Endodermal cell (in vitro differentiated cells): ENCODE results near the gene CYP4A22. TPM values are rescaled to one million over a fixed set of nuclear protein-coding genes. Genes with fewer than 3 reads are reported as not detected.
A peak's percentile ranks its signal among the peaks of the same experiment; 100 is the strongest.
"Not testable (repeated sequence)": the region's sequence is repeated elsewhere in the genome, so short reads cannot be mapped to it uniquely, and the experiment has no call there.

Source experiments
- DNase-seq: peaks from one replicate; pipeline ENCODE4 v3.0.0-alpha.2; 2017
- H3K27ac ChIP-seq: 2 replicates; pipeline ENCODE4 v1.5.1; 2013; ENCODE audit warnings: mild to moderate bottlenecking, low read depth, low read length, moderate library complexity
- H3K27me3 ChIP-seq: 2 replicates; pipeline ENCODE4 v1.6.1; 2013; ENCODE audit warnings: mild to moderate bottlenecking, low read length, moderate library complexity; ENCODE audit not compliant: insufficient read depth, control insufficient read depth, poor library complexity, severe bottlenecking
- H3K36me3 ChIP-seq: 2 replicates; pipeline ENCODE4 v1.7.0; 2013; ENCODE audit warnings: mild to moderate bottlenecking, low read length, moderate library complexity; ENCODE audit not compliant: control insufficient read depth, insufficient read depth
- H3K4me1 ChIP-seq: one replicate; pipeline ENCODE4 v1.7.0; 2013; ENCODE audit warnings: low read length; ENCODE audit not compliant: control insufficient read depth, insufficient read depth
- H3K4me3 ChIP-seq: 2 replicates; pipeline ENCODE4 v1.5.1; 2013; ENCODE audit warnings: mild to moderate bottlenecking, low read length, moderate library complexity
- H3K9ac ChIP-seq: 2 replicates; pipeline ENCODE4 v1.6.1; 2013; ENCODE audit warnings: mild to moderate bottlenecking, low read length, moderate library complexity; ENCODE audit not compliant: poor library complexity, severe bottlenecking; ENCODE audit errors: extremely low read depth
- H3K9me3 ChIP-seq: 2 replicates; pipeline ENCODE4 v1.6.1; 2013; ENCODE audit warnings: mild to moderate bottlenecking, low read length, moderate library complexity; ENCODE audit not compliant: control insufficient read depth
- H3K27ac Mint-ChIP-seq: 2 replicates; pipeline ENCODE4 v1.8.0; 2020; ENCODE audit warnings: mixed read lengths
- H3K27me3 Mint-ChIP-seq: 2 replicates; pipeline ENCODE4 v1.8.0; 2021; ENCODE audit warnings: mild to moderate bottlenecking, mixed read lengths; ENCODE audit not compliant: insufficient read depth
- H3K36me3 Mint-ChIP-seq: 2 replicates; pipeline ENCODE4 v1.8.0; 2020; ENCODE audit warnings: low read depth, mixed read lengths
- H3K4me1 Mint-ChIP-seq: 2 replicates; pipeline ENCODE4 v1.8.0; 2020; ENCODE audit warnings: mixed read lengths
- H3K4me3 Mint-ChIP-seq: 2 replicates; pipeline ENCODE4 v1.8.0; 2020; ENCODE audit warnings: mild to moderate bottlenecking, moderate library complexity, mixed read lengths
- H3K9me3 Mint-ChIP-seq: 2 replicates; pipeline ENCODE4 v1.8.0; 2020; ENCODE audit warnings: mild to moderate bottlenecking, mixed read lengths
- WGBS, 2 experiments: methylation state at CpG; one replicate each; pipeline versions ENCODE4 v1.1.5 to v1.1.7; 2013; ENCODE audit warnings: missing lambda C conversion rate in 2 of 2, mixed read lengths in 1 of 2; ENCODE audit not compliant: insufficient coverage in 1 of 2, insufficient read length in 1 of 2; 5-methylcytosine and 5-hydroxymethylcytosine counted together
- total RNA-seq, 2 donors: library from RNA; stranded (reverse); fragmentation: NEBNext Ultra II Directional in 1 of 2; extraction: Animal tissue kit (Norgen Biotek cat#: 25700) in 1 of 2; gene quantifications; 2 replicates in 1 of 2; 3 replicates in 1 of 2; pipeline ENCODE4 v1.2.1, GENCODE V29; 2021
- TF ChIP-seq, protein P1 (sequence below): fragments of 200-600 bp; sonication (generic); conservative IDR thresholded peaks from 2 replicates; pipeline ENCODE4 v1.5.0; 2021; ENCODE audit warnings: antibody characterized with exemption, mild to moderate bottlenecking

CYP4A22 gene
- total RNA-seq, 2 donors from 2014 or later, result 0.35 TPM; not detected in 1

DNA sequence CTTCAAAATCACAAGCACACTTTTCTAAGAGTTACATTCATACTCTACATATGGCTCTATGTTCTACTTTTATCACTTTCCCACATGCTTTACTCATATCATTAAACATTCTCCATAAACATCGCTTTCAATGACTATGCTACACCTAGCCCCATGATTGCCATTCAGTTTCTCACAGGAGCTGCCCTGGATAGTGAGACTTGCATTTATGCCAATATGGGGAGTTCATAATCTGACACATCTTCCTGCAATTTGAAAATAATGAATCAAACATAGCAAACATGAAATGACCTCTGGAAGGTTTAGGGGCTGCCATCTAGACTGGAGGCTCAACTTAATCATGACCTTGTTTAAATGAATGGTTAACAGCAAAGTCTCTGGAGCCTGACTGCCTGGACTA is 9.0 kb upstream of the CYP4A22 start:
- Mint-ChIP-seq H3K27ac (no peak overlapping the region), H3K27me3 (no peaks in the 10 kb centered on the region)

DNA sequence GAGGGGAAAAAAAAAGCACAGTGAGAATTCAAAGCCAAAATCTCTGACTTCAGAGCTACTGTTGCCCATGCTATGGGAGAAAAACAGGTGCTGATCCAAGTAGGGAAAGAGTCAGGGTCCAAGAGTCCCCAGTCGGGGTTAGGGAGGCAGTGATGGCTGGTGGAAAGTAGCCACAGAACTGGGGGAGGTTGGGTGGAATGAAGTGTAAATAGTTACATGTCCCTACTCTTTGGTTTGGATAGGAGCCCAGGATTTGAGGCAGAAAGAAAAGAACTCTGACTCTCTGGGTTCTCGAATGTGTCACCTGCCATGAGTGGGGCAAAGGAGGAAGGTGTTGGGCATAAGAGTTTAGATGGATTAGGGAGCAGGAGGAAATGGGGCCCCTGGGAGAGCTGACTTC is 8.4 kb upstream of the CYP4A22 start:
- not testable (repeated sequence) for H3K27ac ChIP-seq, H3K4me1 ChIP-seq, H3K36me3 Mint-ChIP-seq, H3K9ac ChIP-seq, H3K27me3 ChIP-seq, DNase-seq, H3K4me3 Mint-ChIP-seq, H3K4me3 ChIP-seq, H3K9me3 ChIP-seq, H3K36me3 ChIP-seq, H3K27me3 Mint-ChIP-seq, H3K27ac Mint-ChIP-seq
- peaks cover 34% of the 10 kb centered on the region for H3K4me1 Mint-ChIP-seq
- H3K9me3 Mint-ChIP-seq, result peaks cover 13% of the 10 kb centered on the region
- WGBS, 2 experiments, result 85 to 91% methylated on average over 2 of the region's 2 CpGs

More for the DNA sequence above, 9.0 kb upstream of the CYP4A22 start:
- H3K27ac ChIP-seq, result no peak overlapping the region
- DNase-seq, result no peak
- H3K4me1 ChIP-seq, result peaks cover 8% of the 10 kb centered on the region
- no peak overlapping the region for H3K9ac ChIP-seq
- H3K36me3 ChIP-seq, result no peaks in the 10 kb centered on the region
- 100% methylated on average over 1 of the region's 1 CpG; no CpG with 5 or more reads in 1 of the 2 experiments for WGBS, 2 experiments
- TF ChIP-seq, protein P1, sequence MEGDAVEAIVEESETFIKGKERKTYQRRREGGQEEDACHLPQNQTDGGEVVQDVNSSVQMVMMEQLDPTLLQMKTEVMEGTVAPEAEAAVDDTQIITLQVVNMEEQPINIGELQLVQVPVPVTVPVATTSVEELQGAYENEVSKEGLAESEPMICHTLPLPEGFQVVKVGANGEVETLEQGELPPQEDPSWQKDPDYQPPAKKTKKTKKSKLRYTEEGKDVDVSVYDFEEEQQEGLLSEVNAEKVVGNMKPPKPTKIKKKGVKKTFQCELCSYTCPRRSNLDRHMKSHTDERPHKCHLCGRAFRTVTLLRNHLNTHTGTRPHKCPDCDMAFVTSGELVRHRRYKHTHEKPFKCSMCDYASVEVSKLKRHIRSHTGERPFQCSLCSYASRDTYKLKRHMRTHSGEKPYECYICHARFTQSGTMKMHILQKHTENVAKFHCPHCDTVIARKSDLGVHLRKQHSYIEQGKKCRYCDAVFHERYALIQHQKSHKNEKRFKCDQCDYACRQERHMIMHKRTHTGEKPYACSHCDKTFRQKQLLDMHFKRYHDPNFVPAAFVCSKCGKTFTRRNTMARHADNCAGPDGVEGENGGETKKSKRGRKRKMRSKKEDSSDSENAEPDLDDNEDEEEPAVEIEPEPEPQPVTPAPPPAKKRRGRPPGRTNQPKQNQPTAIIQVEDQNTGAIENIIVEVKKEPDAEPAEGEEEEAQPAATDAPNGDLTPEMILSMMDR, result no peak
- Mint-ChIP-seq H3K4me3 (no peak overlapping the region), H3K9me3 (peaks cover 13% of the 10 kb centered on the region), H3K4me1 (peaks cover 31% of the 10 kb centered on the region), H3K36me3 (no peaks in the 10 kb centered on the region)
- H3K4me3 ChIP-seq, result no peak overlapping the region
- H3K9me3 ChIP-seq, result no peaks in the 10 kb centered on the region
- no peaks in the 10 kb centered on the region for H3K27me3 ChIP-seq

DNA sequence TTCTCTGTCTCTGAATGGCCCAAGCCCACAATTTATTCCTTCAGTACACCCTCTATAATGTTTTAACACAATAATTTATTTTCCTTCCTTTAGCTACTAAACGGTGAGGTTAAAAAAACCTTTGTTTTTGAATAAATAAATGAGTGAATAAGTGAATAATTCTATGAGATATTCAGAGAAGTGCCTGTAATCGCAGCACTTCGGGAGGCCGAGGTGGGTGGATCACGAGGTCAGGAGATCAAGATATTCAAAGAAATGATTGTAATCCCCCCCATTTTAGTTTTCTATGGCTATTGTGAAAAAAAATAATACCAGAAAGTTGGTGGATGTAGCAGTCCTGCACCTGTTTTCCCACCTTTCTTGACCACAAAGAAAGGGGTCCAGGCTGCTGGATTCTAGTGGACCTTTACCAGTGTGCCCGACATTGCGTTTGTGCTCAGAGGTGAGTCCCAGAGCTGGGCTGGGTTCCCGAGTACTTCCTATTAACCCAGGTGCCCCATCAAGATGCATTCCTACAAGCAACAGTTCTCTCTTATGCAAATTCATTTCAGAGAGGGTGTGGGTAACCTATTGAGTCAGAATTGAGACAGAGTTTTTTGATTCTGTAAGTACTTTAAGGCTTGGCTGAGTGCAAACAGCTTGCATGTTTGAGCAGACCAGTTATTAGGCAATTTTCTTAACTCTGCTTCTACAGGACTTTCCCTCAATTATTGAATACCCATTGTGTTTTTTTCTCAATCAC is 7.6 kb upstream of the CYP4A22 start:
- H3K9ac ChIP-seq, H3K36me3 Mint-ChIP-seq, H3K4me3 ChIP-seq, H3K36me3 ChIP-seq, H3K9me3 ChIP-seq, H3K27me3 ChIP-seq, H3K27ac ChIP-seq, H3K4me1 ChIP-seq, H3K27me3 Mint-ChIP-seq, H3K4me3 Mint-ChIP-seq: not testable (repeated sequence)
- peak overlapping the region; percentile 9 for H3K27ac Mint-ChIP-seq
- DNase-seq, result peak; percentile 65
- peaks cover 34% of the 10 kb centered on the region for H3K4me1 Mint-ChIP-seq
- 75 to 81% methylated on average over 4 to 8 of the region's 8 CpGs for WGBS, 2 experiments
- H3K9me3 Mint-ChIP-seq, result peaks cover 10% of the 10 kb centered on the region

DNA sequence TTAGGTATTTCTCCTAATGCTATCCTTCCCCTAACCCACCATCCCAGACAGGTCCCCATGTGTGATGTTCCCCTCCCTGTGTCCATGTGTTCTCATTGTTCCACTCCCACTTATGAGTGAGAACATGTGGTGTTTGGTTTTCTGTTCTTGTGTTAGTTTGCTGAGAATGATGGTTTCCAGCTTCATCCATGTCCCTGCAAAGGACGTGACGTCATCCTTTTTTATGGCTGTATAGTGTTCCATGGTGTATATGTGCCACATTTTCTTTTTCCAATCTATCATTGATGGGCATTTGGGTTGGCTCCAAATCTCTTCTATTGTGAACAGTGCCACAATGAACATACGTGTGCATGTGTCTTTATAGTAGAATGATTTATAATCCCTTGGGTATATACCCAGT is 4.6 kb upstream of the CYP4A22 start:
- H3K36me3 Mint-ChIP-seq, H3K4me3 Mint-ChIP-seq, H3K27ac ChIP-seq, H3K27me3 Mint-ChIP-seq, H3K27ac Mint-ChIP-seq, H3K9me3 ChIP-seq, H3K9me3 Mint-ChIP-seq, H3K4me3 ChIP-seq, H3K36me3 ChIP-seq, H3K27me3 ChIP-seq, H3K9ac ChIP-seq, DNase-seq: not testable (repeated sequence)
- peaks cover 37% of the 10 kb centered on the region for H3K4me1 Mint-ChIP-seq
- WGBS, 2 experiments, result 85 to 100% methylated on average over 2 to 3 of the region's 3 CpGs
- H3K4me1 ChIP-seq, result peaks cover 13% of the 10 kb centered on the region
